Activated naive CD4-positive, alpha-beta T cell treated with anti-CD3 and anti-CD28 coated beads for 36 hours (primary cell): ENCODE results near the gene GARIN5A. TPM values are rescaled to one million over a fixed set of nuclear protein-coding genes. Genes with fewer than 3 reads are reported as not detected.

Experiments used
- CTCF ChIA-PET: fragments of 350-600 bp; sonication (Branson Sonifier 250); formaldehyde crosslinking; loops from one replicate; lab custom pipeline; 2021; ENCODE audit warnings: antibody characterized with exemption; lab: Charles Lee
- DNase-seq: peaks from one replicate; pipeline ENCODE4 v3.0.0-alpha.2; 2020
- H3K27ac Mint-ChIP-seq: one replicate; pipeline ENCODE4 v1.8.0; 2021; ENCODE audit warnings: mild to moderate bottlenecking, mixed read lengths
- H3K27me3 Mint-ChIP-seq: one replicate; pipeline ENCODE4 v1.8.0; 2021; ENCODE audit warnings: low read depth, mixed read lengths
- H3K36me3 Mint-ChIP-seq: one replicate; pipeline ENCODE4 v1.8.0; 2021; ENCODE audit warnings: low read depth, mixed read lengths
- H3K4me1 Mint-ChIP-seq: one replicate; pipeline ENCODE4 v1.8.0; 2021; ENCODE audit warnings: low read depth, mixed read lengths
- H3K4me3 Mint-ChIP-seq: one replicate; pipeline ENCODE4 v1.8.0; 2021; ENCODE audit warnings: mild to moderate bottlenecking, moderate library complexity, mixed read lengths
- H3K9me3 Mint-ChIP-seq: one replicate; pipeline ENCODE4 v1.8.0; 2021; ENCODE audit warnings: mixed read lengths
- intact Hi-C: fragments of 100-400 bp; cut with micrococcal nuclease; formaldehyde crosslinking; loops from one replicate; pipeline ENCODE4 v1.15.1; 2023
- total RNA-seq, 2 experiments: library from RNA; stranded (reverse); gene quantifications; one replicate each; pipeline ENCODE4 v1.2.3, GENCODE V29; 2021

The GARIN5A gene
- total RNA-seq, 2 experiments from 2014 or later, result 0.57 TPM; not detected in 1

DNA sequence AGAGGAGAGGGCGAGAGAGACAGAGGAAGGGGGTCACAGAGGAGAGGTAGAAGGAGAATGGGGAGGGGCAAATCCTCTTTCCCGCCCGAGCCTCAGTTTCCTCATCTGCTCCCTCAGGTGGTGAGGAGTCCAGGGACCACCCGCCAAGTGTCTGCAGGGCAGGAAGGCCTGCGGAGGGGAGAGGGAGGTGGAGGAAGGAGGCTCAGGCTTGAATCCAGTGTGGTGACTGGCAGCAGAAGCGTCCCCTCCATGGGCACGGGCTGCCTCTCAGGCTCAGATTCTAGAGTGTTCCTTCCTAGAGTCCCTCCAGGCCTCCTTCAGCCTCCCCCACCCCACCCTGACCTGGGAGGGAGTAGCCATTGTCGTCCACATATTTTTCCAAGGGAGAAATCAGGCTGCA, 16.5 kb upstream of the GARIN5A start:
- H3K27ac Mint-ChIP-seq, result no peak overlapping the region
- H3K27me3 Mint-ChIP-seq, result peaks cover 3% of the 10 kb centered on the region
- no peak for DNase-seq
- intact Hi-C loops, result no loop called here
- CTCF ChIA-PET, result no interaction called here
- peaks cover 29% of the 10 kb centered on the region for H3K4me1 Mint-ChIP-seq
- no peaks in the 10 kb centered on the region for H3K9me3 Mint-ChIP-seq
- peaks cover 5% of the 10 kb centered on the region for H3K36me3 Mint-ChIP-seq
- H3K4me3 Mint-ChIP-seq, result no peak overlapping the region

DNA sequence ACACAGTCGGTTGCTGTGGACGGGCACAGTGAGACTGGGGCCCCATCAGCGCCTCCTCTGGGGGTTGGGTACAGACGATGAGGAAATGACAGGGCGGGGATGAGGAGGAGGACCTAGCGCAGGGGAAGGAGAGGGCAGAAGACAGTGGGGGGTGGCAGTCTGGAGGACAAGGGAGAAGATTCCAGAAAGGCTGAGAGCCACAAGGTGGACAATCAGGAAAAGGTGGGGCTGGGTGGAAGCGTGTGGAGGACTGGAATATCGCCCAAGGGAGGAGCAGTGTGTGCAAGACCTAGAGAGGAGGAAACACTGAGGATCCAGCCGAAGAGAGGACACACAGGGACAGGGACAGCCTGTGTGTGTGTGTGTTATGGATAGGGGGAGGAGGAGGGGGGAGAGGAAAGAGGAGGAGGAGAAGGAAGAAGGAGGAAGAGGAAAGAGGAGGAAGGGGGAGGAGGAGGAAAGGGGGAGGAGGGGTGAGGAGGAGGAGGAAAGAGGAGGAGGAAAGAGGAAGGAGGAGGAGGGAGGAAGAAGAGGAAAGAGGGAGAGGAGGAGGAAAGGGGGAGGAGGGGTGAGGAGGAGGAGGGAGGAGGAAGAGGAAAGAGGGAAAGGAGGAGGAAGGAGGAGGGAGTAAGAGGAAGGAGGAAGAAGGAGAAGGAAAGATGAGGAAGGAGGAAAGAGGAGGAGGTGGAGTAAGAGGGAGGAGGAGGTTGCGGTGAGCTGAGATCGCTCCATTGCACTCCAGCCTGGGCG, 15.8 kb upstream of the GARIN5A start:
- Mint-ChIP-seq H3K9me3 (no peaks in the 10 kb centered on the region), H3K27me3 (peaks cover 3% of the 10 kb centered on the region), H3K4me3 (no peak overlapping the region), H3K4me1 (peaks cover 31% of the 10 kb centered on the region), H3K27ac (no peak overlapping the region), H3K36me3 (peaks cover 5% of the 10 kb centered on the region)
- CTCF ChIA-PET, result no interaction called here
- DNase-seq, result peak; percentile 64
- intact Hi-C loops, result no loop called here

DNA sequence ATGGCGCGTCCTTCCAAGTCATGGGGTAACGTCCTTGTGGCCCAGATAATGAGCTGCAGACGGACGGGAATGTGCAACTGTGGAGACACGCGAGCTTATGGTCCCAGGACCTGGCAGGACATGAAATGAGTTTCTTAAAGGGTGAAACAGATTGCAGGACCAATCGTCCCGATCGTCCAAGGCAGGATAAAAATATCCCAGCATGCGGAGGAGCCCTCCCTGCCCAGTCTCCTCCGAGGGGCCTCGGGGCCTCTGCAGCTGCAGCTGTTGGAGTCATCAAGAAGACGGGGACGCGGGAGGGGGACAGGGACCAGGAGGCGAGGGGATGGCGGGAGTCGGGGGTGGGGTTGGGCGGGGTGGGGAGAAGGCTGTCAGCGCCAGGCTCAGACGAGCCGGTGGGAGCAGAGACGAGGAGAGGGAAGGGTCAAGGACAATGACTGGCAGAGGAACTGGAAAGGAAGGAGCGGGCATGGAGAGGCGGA, 14.4 kb upstream of the GARIN5A start:
- no peak overlapping the region for H3K4me3 Mint-ChIP-seq
- DNase-seq, result no peak
- CTCF ChIA-PET, result interaction anchor here (1.4 kb wide), 1 partner anchor 65 kb away, joined by 3 read pairs; no protein-coding TSS in a partner anchor
- H3K4me1 Mint-ChIP-seq, result peaks cover 35% of the 10 kb centered on the region
- H3K27me3 Mint-ChIP-seq, result peaks cover 3% of the 10 kb centered on the region
- intact Hi-C loops, result no loop called here
- peaks cover 4% of the 10 kb centered on the region for H3K9me3 Mint-ChIP-seq
- H3K27ac Mint-ChIP-seq, result no peak overlapping the region
- peaks cover 12% of the 10 kb centered on the region for H3K36me3 Mint-ChIP-seq

DNA sequence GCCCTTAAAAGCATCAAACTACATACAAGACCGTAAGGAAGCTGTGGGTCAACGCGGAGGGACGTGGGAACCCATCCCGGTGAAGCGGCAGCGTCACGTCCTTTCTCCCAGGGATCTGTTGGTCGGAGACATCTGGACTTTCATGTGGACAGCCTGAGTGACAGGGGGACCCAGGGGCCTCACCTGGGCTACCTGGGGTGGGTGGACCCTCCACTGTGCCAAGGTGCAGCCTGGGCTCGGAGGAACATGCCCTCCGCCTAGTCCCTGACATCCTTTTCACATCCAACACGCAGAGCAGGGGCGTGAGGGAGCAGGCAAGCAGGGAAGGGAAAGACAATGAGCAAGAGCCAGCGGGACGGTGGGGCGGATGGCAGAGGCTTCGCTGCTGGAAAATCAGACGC, 13.8 kb upstream of the GARIN5A start:
- Mint-ChIP-seq H3K36me3 (peaks cover 17% of the 10 kb centered on the region), H3K4me1 (peaks cover 35% of the 10 kb centered on the region), H3K27ac (no peak overlapping the region), H3K9me3 (peaks cover 5% of the 10 kb centered on the region), H3K4me3 (no peak overlapping the region), H3K27me3 (peaks cover 3% of the 10 kb centered on the region)
- CTCF ChIA-PET, result interaction anchor here (1.4 kb wide), 1 partner anchor 66 kb away, joined by 3 read pairs; no protein-coding TSS in a partner anchor
- intact Hi-C loops, result no loop called here
- DNase-seq, result no peak

DNA sequence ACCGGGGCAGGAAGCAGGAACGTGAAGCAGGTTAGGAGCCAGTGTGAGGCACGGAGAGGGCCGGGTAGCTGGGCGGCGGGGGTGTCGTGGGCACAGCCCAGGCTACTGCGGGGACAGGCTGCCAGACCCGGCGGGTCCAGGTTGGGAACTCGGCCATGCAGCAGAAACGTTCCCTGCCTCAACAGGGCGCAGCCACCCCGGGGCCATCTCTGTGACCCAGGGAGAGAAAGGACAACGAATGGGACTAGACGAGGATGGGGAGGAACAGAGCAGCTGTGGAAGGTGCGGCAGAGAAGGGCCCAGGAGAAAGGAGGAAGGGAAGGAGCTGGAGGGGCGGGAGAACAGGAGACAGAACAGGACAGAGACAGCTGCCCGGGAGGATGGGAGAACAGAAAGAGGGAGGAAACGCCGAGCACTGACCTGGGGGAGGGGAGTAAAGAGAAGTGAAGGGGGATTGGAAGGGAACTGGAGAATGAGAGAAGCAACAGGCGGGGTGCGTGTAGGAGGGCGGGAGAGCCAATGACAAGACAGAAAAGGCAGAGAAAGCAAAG, 12.9 kb upstream of the GARIN5A start:
- intact Hi-C loops, result no loop called here
- peaks cover 35% of the 10 kb centered on the region for H3K4me1 Mint-ChIP-seq

DNA sequence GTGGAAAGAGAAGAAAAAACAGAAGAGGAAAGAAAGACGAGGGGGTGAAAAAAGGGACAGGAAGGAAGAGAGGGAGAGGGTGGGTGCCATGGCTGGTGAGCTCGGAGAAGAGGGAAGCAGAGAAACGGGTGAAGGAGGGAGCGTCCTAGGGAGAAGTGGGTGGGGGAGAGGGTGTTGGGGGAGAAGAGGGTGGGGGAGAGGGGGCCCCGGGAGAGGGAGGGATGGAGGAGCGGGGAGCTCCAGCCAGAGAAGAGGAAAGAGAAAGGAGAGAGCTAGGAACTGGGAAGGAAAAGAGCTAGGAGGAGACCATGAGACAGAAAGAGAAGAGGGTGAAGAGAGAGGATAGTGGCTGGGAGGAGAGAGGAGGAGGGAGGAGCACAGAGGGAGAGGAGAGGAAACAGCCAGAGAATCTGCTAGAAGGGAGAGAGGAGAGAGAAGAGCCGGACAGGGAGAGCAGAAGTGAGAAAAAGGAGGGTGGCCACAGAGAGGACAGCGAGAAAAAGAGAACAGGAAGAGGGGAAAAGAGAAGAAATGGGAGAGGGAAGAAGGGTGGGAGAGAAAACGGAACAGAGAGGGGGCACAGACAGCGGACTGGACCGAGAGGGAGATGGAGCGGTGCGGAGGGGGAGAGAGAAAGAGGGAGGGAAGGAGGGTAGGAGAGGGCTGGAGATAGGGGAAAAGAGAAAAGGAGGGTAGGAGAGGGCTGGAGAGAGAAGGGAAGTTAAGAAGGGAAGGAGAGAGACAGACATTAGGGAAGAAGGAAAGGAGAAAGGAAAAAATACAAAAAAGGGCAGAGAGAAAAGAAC, 11.9 kb upstream of the GARIN5A start:
- Mint-ChIP-seq H3K9me3 (peaks cover 5% of the 10 kb centered on the region), H3K4me1 (peaks cover 35% of the 10 kb centered on the region), H3K4me3 (no peak overlapping the region), H3K27me3 (peaks cover 3% of the 10 kb centered on the region), H3K36me3 (peaks cover 18% of the 10 kb centered on the region), H3K27ac (no peak overlapping the region)
- DNase-seq, result no peak
- intact Hi-C loops, result no loop called here
- CTCF ChIA-PET, result interaction anchor here (0.9 to 2.4 kb wide), 3 partner anchors 9 to 121 kb away, joined by 4 to 8 read pairs (median 5); no protein-coding TSS in a partner anchor

More for the DNA sequence above, 12.9 kb upstream of the GARIN5A start:
- Mint-ChIP-seq H3K27me3 (peaks cover 3% of the 10 kb centered on the region), H3K4me3 (no peak overlapping the region), H3K9me3 (peaks cover 5% of the 10 kb centered on the region), H3K27ac (no peak overlapping the region), H3K36me3 (peaks cover 18% of the 10 kb centered on the region)
- DNase-seq, result no peak
- CTCF ChIA-PET, result interaction anchor here (1.4 to 2.4 kb wide), 2 partner anchors 67 kb away, joined by 3 to 8 read pairs; no protein-coding TSS in a partner anchor

DNA sequence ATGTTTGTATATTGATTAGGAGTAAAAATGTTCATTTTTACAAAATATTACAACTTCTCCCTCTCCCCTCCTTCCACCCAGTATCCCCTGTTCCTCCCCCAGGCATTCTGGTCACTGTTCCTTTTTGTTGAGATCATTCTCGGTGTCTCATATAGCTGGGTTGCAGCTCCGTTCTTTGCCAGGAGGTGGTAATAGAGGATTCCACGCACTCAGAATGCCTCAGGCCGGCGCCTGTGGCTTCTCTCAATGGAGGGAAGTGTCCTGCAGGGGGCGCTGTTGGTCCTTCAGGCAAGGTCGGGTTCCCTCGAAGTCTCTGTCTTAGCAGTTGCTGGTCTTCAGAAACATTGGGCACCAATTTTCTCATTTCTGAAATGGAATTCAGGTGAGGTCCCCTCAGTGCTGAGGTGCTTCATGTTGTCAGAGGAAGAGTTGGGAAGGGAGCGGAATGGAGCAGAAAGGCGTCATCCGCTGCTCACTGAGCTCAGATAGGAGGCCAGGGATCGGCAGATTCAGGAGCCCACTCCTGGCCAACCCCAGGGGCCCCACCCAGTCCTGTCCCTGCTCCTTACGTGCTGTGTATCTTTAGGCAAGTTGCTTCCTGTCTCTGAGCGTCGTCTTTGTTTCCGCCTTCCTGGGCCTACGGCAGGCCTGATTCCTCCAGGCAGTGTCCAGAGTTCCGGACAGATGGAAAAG, 10.3 kb upstream of the GARIN5A start:
- DNase-seq, result peak; percentile 75
- CTCF ChIA-PET, result interaction anchor here (0.5 to 2.4 kb wide), 6 partner anchors 8 to 293 kb away, joined by 3 to 8 read pairs (median 4); no protein-coding TSS in a partner anchor
- Mint-ChIP-seq H3K36me3 (peaks cover 18% of the 10 kb centered on the region), H3K4me1 (peaks cover 30% of the 10 kb centered on the region), H3K27ac (no peak overlapping the region), H3K4me3 (no peak overlapping the region), H3K9me3 (peaks cover 5% of the 10 kb centered on the region), H3K27me3 (peaks cover 3% of the 10 kb centered on the region)
- intact Hi-C loops, result no loop called here

DNA sequence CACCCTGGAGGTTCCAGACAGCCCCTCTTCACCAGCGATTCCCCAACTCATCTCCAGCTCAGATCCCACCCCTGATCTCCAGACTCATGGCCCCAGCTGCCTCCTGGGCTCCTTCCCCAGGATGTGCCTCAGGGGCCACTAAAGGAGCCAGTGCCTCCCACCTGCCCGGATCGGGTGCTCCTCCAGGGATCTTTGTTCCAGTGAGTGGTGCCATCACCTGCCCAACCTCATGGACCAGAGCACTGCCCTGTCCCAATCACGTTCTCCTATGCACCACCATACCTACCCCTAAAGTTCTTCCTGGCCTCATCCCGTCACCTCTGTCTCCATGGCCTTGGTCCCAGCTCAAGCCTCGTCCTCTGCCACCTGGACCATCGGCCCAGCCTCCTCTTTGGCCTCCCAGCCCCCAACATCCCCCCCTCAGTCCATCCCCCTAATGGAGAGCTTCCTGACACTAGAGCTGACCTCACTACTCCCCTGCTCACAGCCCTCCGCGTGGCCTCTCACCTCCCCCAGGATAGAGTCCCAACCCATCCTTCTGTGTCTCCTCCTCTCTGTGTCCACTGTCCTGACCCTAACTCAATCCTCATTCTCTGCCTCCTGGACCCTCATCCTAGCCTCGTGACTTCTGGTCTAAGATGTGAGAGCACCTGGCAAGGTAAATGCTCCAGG, 8.8 kb upstream of the GARIN5A start:
- no peak overlapping the region for H3K27ac Mint-ChIP-seq
- H3K4me1 Mint-ChIP-seq, result peaks cover 16% of the 10 kb centered on the region
- no peaks in the 10 kb centered on the region for H3K27me3 Mint-ChIP-seq
- CTCF ChIA-PET, result interaction anchor here (1.8 kb wide), 1 partner anchor 71 kb away, joined by 4 read pairs; no protein-coding TSS in a partner anchor
- peaks cover 21% of the 10 kb centered on the region for H3K36me3 Mint-ChIP-seq
- no peak overlapping the region for H3K4me3 Mint-ChIP-seq
- peaks cover 5% of the 10 kb centered on the region for H3K9me3 Mint-ChIP-seq
- intact Hi-C loops, result no loop called here
- no peak for DNase-seq

DNA sequence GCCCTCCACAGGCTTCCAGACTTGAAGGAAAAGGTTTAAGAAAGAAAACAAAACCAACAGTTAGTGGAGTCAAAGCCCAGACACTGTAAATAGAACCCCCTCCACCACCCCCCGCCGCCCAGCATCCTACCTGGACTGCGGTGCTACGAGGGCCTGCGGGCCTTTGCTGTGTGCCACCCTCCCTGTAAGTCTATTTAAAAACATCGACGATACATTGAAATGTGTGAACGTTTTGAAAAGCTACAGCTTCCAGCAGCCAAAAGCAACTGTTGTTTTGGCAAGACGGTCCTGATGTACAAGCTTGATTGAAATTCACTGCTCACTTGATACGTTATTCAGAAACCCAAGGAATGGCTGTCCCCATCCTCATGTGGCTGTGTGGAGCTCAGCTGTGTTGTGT, 6.3 kb upstream of the GARIN5A start:
- Mint-ChIP-seq H3K9me3 (peaks cover 5% of the 10 kb centered on the region), H3K4me1 (peaks cover 17% of the 10 kb centered on the region), H3K27ac (no peak overlapping the region), H3K4me3 (no peak overlapping the region), H3K27me3 (no peaks in the 10 kb centered on the region), H3K36me3 (peaks cover 22% of the 10 kb centered on the region)
- CTCF ChIA-PET, result no interaction called here
- intact Hi-C loops, result no loop called here
- DNase-seq, result no peak

DNA sequence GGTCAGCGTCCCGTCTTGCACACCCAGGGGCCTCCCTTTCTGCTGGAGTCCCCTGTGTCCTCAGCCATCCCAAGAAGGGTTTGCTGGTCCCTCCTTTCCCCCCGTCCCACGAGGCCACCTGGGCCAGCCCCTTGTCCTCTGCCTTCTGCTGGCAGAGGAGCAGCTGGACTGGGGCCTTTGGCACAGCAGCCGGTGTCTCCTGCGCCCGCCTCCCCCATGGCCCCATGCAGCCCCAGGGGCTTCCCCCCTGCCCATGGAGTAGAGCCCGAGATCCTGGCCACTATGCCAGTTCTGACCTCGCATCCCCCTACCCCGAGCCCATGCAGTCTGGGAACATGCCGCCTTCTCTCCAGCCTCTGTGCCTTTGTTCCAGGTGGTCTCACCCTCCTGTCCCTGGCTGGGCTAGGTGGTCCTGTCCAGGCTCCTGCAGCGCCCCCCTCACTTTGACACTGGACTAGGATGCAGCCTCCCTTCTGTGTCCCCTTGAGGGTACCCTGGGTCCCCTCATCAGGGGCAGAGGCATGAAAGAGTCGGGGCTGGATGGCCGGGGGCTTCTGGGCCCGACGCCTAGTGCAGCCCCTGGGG, 5.7 kb upstream of the GARIN5A start:
- Mint-ChIP-seq H3K36me3 (peaks cover 26% of the 10 kb centered on the region), H3K9me3 (peaks cover 5% of the 10 kb centered on the region), H3K27ac (no peak overlapping the region), H3K27me3 (no peaks in the 10 kb centered on the region), H3K4me3 (no peak overlapping the region), H3K4me1 (peaks cover 20% of the 10 kb centered on the region)
- DNase-seq, result no peak
- CTCF ChIA-PET, result no interaction called here
- intact Hi-C loops, result no loop called here
